Body of pancreas (tissue), 4 donors: ENCODE results near the gene ABR. TPM values are rescaled to one million over a fixed set of nuclear protein-coding genes. Genes with fewer than 3 reads are reported as not detected.

Experiments
- ATAC-seq: fragments of 150-250 bp; one replicate; pipeline ENCODE4 v1.9.1; 2016
- DNase-seq, 4 donors: peaks; one replicate each; pipeline ENCODE4 v3.0.0-alpha.2; 2019
- H3K27ac ChIP-seq, 4 donors: fragments of 200-600 bp; sonication (generic); 1 replicate in 3 of 4; 2 replicates in 1 of 4; pipeline versions ENCODE4 v1.5.1 to v1.6.1; 2016 to 2019; ENCODE audit warnings: mild to moderate bottlenecking in 1 of 4, mixed read lengths in 1 of 4, moderate library complexity in 1 of 4
- H3K27me3 ChIP-seq, 2 donors: fragments of 200-600 bp; sonication (generic); one replicate each; pipeline ENCODE4 v1.6.0; 2016; ENCODE audit warnings: mild to moderate bottlenecking in 1 of 2
- H3K36me3 ChIP-seq, 2 donors: fragments of 200-600 bp; sonication (generic); replicated peaks in 1 of 2; 2 replicates each; pipeline ENCODE4 v1.5.1; 2016; ENCODE audit warnings: low read depth in 2 of 2; ENCODE audit not compliant: insufficient read depth in 1 of 2
- H3K4me1 ChIP-seq: fragments of 200-600 bp; sonication (generic); one replicate; pipeline ENCODE4 v1.6.0; 2016
- H3K4me3 ChIP-seq, 2 donors: fragments of 200-600 bp; sonication (generic); 1 replicate in 1 of 2; 2 replicates in 1 of 2; pipeline ENCODE4 v1.5.1; 2016 to 2019
- H3K9me3 ChIP-seq, 3 donors: fragments of 200-600 bp; sonication (generic); 1 replicate in 2 of 3; 2 replicates in 1 of 3; pipeline ENCODE4 v1.5.1; 2016
- POLR2A ChIP-seq, 3 donors: fragments of 450-650 bp; IDR thresholded peaks; one replicate each; pipeline ENCODE4 v1.6.1; 2016; ENCODE audit warnings: antibody characterized with exemption in 3 of 3, mild to moderate bottlenecking in 2 of 3
- WGBS, 2 donors: methylation state at CpG; one replicate each; pipeline ENCODE4 v1.1.5; 2017; 5-methylcytosine and 5-hydroxymethylcytosine counted together
- intact Hi-C: fragments of 100-400 bp; cut with DNase I; formaldehyde crosslinking; loops from one replicate; pipeline ENCODE4 v1.15.1; 2023
- total RNA-seq, 2 donors: library from RNA; depleted of rRNA; stranded (reverse); fragments of >200 nt; gene quantifications; one replicate each; pipeline ENCODE4 v1.1.0, GENCODE V29; 2016
- TF ChIP-seq, protein P1 (sequence below), 7 experiments: fragments of 450-650 bp in 4 of 7; fragments of 200-600 bp in 3 of 7; sonication (generic) in 3 of 7; IDR thresholded peaks; one replicate each; pipeline ENCODE4 v1.5.1; 2016 to 2019; ENCODE audit warnings: antibody characterized with exemption in 7 of 7

ABR gene
- total RNA-seq, 2 donors from 2014 or later = 32.4 to 46.8 TPM

DNA sequence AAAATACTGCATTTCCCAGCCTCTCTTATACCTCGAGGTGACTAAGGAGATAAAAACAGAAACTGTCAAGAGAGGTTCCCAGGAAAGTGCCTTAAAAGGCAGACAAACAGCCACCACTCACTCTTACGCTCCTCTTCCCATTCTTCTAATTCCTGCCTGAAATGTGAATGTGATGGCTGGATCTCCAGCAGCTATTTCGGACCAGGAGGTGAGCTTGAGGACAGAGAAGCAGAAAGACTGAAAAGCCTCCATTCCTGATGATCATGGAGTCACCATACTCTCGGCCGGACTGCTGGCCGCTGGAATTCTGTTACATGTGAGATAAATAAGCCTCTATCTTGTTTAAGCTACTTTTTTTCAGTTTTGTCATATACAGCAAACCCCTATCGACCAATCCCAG is 41.4 kb upstream of the ABR start:
- Histone ChIP-seq H3K27ac (no peak overlapping the region), H3K36me3 (no peaks in the 10 kb centered on the region), H3K4me3 (no peak overlapping the region), H3K4me1 (no peaks in the 10 kb centered on the region), H3K9me3 (no peaks in the 10 kb centered on the region), H3K27me3 (no peaks in the 10 kb centered on the region)
- DNase-seq (no peak), ATAC-seq (no peak)
- no peak for TF ChIP-seq POLR2A (IDR thresholded peaks at IDR 0.05)
- TF ChIP-seq, protein P1, sequence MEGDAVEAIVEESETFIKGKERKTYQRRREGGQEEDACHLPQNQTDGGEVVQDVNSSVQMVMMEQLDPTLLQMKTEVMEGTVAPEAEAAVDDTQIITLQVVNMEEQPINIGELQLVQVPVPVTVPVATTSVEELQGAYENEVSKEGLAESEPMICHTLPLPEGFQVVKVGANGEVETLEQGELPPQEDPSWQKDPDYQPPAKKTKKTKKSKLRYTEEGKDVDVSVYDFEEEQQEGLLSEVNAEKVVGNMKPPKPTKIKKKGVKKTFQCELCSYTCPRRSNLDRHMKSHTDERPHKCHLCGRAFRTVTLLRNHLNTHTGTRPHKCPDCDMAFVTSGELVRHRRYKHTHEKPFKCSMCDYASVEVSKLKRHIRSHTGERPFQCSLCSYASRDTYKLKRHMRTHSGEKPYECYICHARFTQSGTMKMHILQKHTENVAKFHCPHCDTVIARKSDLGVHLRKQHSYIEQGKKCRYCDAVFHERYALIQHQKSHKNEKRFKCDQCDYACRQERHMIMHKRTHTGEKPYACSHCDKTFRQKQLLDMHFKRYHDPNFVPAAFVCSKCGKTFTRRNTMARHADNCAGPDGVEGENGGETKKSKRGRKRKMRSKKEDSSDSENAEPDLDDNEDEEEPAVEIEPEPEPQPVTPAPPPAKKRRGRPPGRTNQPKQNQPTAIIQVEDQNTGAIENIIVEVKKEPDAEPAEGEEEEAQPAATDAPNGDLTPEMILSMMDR (IDR thresholded peaks at IDR 0.05) = no peak
- intact Hi-C loops = no loop called here
- WGBS, 2 donors = 74 to 78% methylated on average over 7 of the region's 7 CpGs

DNA sequence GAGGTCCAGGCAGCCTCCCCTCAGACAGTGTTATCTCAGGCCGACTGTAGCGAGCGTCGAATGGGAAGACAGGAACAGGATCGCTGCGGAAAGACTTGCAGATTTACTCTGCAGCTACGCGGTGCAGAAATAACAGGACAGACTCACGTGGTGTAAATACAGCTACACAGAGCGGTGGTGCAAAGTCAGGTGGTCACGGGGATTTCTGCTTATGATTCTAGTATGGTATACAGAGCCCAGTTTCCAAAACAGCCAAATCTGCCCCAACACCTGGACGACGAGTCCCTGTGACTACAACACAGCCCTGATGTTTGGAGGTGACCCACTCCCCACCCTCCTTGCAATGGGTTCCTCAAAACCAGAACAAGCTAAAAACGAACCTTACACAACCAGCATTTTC is 40.6 kb upstream of the ABR start:
- ATAC-seq (no peak), DNase-seq (no peak)
- Histone ChIP-seq H3K4me3 (no peak overlapping the region), H3K27ac (no peak overlapping the region), H3K4me1 (no peaks in the 10 kb centered on the region), H3K27me3 (no peaks in the 10 kb centered on the region), H3K9me3 (no peaks in the 10 kb centered on the region), H3K36me3 (no peaks in the 10 kb centered on the region)
- intact Hi-C loops = no loop called here
- 60 to 62% methylated on average over 14 of the region's 14 CpGs for WGBS, 2 donors
- no peak for TF ChIP-seq POLR2A (IDR thresholded peaks at IDR 0.05)
- TF ChIP-seq, protein P1 (IDR thresholded peaks at IDR 0.05) = no peak

DNA sequence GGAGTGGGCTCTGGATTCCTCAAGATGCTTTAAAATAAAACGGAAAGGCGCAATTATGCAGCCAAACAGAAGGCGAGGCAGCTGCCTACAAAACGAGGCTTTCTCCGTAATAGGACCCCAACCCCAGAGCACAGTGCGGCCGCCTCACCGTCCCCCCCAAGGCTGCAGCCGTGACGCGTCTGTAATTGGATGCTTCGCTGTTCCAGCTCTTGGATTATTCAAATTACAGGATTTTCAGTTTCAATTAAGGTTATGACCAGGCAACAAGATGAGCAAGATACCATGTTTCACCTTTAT is 37.3 kb upstream of the ABR start:
- peaks cover 0 to 16% of the 10 kb centered on the region in 2 donors for H3K27me3 ChIP-seq
- intact Hi-C loops = no loop called here
- no peak for TF ChIP-seq POLR2A (IDR thresholded peaks at IDR 0.05)
- TF ChIP-seq, protein P1 (IDR thresholded peaks at IDR 0.05) = no peak
- H3K27ac ChIP-seq = no peak overlapping the region
- DNase-seq = no peak
- 61 to 67% methylated on average over 12 of the region's 12 CpGs for WGBS, 2 donors
- H3K4me1 ChIP-seq = no peaks in the 10 kb centered on the region
- no peaks in the 10 kb centered on the region for H3K9me3 ChIP-seq
- no peak overlapping the region for H3K4me3 ChIP-seq
- no peaks in the 10 kb centered on the region for H3K36me3 ChIP-seq
- ATAC-seq = no peak

DNA sequence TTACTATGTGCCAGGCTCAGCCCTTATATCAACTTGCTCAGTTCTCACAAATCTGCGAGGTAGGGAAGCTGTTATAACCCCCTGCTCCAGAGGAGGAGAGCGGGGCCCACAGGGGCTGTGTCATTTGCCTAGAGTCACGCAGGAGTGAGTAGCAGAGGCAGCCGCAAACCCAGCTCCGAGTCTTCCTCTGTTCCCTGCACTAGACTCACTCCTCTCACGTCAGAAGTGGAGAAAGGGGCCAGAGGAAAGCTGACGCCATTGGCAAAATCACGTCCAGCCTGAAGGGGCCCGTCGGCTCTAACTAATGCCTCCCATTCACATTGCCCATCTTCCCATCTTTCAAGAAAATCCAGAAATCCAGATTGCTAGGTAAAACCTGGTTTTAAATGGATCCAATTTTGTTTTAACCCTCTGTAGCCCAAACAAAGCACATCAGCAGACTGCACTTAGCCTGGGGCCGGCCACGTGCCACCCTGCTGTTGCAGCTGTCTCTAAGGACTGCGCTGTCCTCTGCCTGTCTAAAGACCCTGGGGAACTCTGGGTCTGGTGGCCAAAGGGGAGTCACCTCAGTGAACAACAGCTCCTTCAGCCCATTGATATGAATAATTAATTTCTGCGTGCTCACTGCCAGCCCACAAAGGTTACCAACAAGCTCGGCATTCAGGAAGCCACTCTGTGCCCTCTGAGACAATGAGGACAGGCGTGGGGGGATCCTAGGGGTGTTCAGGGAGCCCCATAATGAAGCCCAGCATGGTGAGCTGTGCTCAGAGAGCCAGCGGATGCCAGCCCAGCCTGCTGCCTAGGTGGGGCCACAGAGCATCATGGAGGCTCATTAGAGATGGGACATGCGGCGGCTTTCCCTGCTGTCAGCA is 36.7 kb upstream of the ABR start:
- no peaks in the 10 kb centered on the region for H3K9me3 ChIP-seq
- TF ChIP-seq POLR2A (IDR thresholded peaks at IDR 0.05) = no peak
- TF ChIP-seq, protein P1 (IDR thresholded peaks at IDR 0.05) = no peak
- DNase-seq (no peak), ATAC-seq (no peak)
- no peak overlapping the region for H3K4me3 ChIP-seq
- WGBS, 2 donors = 49 to 51% methylated on average over 10 to 19 of the region's 19 CpGs
- intact Hi-C loops = no loop called here
- peaks cover 0 to 19% of the 10 kb centered on the region in 2 donors for H3K27me3 ChIP-seq
- H3K4me1 ChIP-seq = peaks cover 5% of the 10 kb centered on the region
- H3K36me3 ChIP-seq = no peaks in the 10 kb centered on the region
- H3K27ac ChIP-seq = no peak overlapping the region

DNA sequence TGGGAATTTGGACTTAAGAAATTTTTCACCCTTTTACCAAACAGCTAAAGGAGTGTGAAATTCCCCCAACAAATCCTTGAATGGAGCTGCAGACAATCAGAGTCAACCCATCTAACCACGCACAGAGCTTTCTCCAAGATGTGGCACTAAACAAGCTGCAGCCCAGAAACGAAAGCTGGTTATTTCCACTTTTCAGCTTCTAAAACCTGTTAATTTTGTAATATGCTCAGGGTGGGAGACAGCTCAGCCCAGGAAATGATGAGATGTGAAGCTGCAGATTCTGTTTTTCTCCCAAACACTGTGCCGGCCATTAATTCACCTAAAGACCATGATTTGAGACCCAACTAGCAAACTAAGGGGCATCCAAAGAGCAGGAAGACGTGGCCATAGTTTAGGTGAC is 33.2 kb upstream of the ABR start:
- 45 to 59% methylated on average over 4 of the region's 4 CpGs for WGBS, 2 donors
- DNase-seq = no peak
- Histone ChIP-seq H3K4me1 (peaks cover 17% of the 10 kb centered on the region), H3K4me3 (no peak overlapping the region), H3K27ac (no peak overlapping the region), H3K36me3 (no peaks in the 10 kb centered on the region), H3K27me3 (peaks cover 0 to 19% of the 10 kb centered on the region in 2 donors), H3K9me3 (no peaks in the 10 kb centered on the region)
- intact Hi-C loops = no loop called here
- no peak for ATAC-seq
- TF ChIP-seq POLR2A (IDR thresholded peaks at IDR 0.05) = no peak
- TF ChIP-seq, protein P1 (IDR thresholded peaks at IDR 0.05) = no peak
